ENCODE data around the gene FAM240A. TPM values are rescaled to one million over a fixed set of nuclear protein-coding genes. Genes with fewer than 3 reads are reported as not detected.

The FAM240A gene
- total and polyA plus RNA-seq, 2 donors (not counting 1 experiment from before 2014, with no cell fraction given): not detected

GRCh38 chr3:46584598-46585467 lies 27.5 kb upstream of the FAM240A start:
- ChIA-PET CTCF (no interaction called here), POLR2A (no interaction called here)
- Histone ChIP-seq H4K20me1 (ENCODE audit: control insufficient read depth, insufficient read depth, low read length, poor library complexity, severe bottlenecking) (no peaks in the 10 kb centered on the region), H3K79me2 (ENCODE audit: control insufficient read depth, insufficient read depth, low read length) (no peaks in the 10 kb centered on the region), H3K4me3 (ENCODE audit: control extremely low read depth in 1 of 5, extremely low read depth in 1 of 5, insufficient read depth in 1 of 5, low read depth in 2 of 5, low read length in 4 of 5) (no peak overlapping the region), H3K9ac (ENCODE audit: low read length) (no peak overlapping the region), H3K27ac (ENCODE audit: low read length in 2 of 2) (no peak overlapping the region), H2AFZ (ENCODE audit: insufficient read depth, low read depth, low read length, poor library complexity, severe bottlenecking) (no peak overlapping the region), H3K4me1 (ENCODE audit: control insufficient read depth in 2 of 2, insufficient read depth in 2 of 2, low read length in 2 of 2) (no peaks in the 10 kb centered on the region), H3K4me2 (replicated peaks; ENCODE audit: low read depth, low read length, poor library complexity, severe bottlenecking) (no peak overlapping the region), H3K36me3 (replicated peaks in 1 of 2; ENCODE audit: control extremely low read depth in 1 of 2, control insufficient read depth in 1 of 2, extremely low read depth in 1 of 2, insufficient read depth in 2 of 2, low read length in 1 of 2) (no peaks in the 10 kb centered on the region), H3K27me3 (replicated peaks in 1 of 4; ENCODE audit: control extremely low read depth in 1 of 4, control insufficient read depth in 3 of 4, insufficient read depth in 4 of 4, low read length in 3 of 4) (peaks cover 0 to 11% (median 5%) of the 10 kb centered on the region in 4 experiments), H3K9me3 (ENCODE audit: control extremely low read depth in 1 of 3, control insufficient read depth in 2 of 3, insufficient read depth in 1 of 3, low read length in 2 of 3) (no peaks in the 10 kb centered on the region)
- no peaks in the 10 kb centered on the region for H3K4me1 Mint-ChIP-seq
- WGBS (ENCODE audit: insufficient coverage): 90% methylated on average over 3 of the region's 7 CpGs
- no peak for DNase-seq
- no peak for ATAC-seq (ENCODE audit: low read depth)
- H3K27me3 Mint-ChIP-seq: peaks cover 8% of the 10 kb centered on the region
- intact Hi-C loops (cut with micrococcal nuclease): no loop called here
- TF ChIP-seq, protein P1, sequence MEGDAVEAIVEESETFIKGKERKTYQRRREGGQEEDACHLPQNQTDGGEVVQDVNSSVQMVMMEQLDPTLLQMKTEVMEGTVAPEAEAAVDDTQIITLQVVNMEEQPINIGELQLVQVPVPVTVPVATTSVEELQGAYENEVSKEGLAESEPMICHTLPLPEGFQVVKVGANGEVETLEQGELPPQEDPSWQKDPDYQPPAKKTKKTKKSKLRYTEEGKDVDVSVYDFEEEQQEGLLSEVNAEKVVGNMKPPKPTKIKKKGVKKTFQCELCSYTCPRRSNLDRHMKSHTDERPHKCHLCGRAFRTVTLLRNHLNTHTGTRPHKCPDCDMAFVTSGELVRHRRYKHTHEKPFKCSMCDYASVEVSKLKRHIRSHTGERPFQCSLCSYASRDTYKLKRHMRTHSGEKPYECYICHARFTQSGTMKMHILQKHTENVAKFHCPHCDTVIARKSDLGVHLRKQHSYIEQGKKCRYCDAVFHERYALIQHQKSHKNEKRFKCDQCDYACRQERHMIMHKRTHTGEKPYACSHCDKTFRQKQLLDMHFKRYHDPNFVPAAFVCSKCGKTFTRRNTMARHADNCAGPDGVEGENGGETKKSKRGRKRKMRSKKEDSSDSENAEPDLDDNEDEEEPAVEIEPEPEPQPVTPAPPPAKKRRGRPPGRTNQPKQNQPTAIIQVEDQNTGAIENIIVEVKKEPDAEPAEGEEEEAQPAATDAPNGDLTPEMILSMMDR (IDR thresholded peaks at IDR 0.05): no peak
- no peak for TF ChIP-seq EZH2 (IDR thresholded peaks at IDR 0.05; ENCODE audit: borderline replicate concordance, insufficient read depth, low read depth, low read length, poor library complexity, severe bottlenecking)
- no peak overlapping the region for H3K4me3 Mint-ChIP-seq
- no peaks in the 10 kb centered on the region for H3K9me3 Mint-ChIP-seq (ENCODE audit: insufficient read depth)
- no peak overlapping the region for H3K27ac Mint-ChIP-seq

Measured in B cell (primary cell).